Natural killer cell (primary cell): ENCODE measurements around the gene RRP7A. TPM values are rescaled to one million over a fixed set of nuclear protein-coding genes. Genes with fewer than 3 reads are reported as not detected.
"Not testable (repeated sequence)": the region's sequence is repeated elsewhere in the genome, so short reads cannot be mapped to it uniquely, and the experiment has no call there.

ENCODE experiments used
- ATAC-seq, 3 donors: fragments of 150-1000 bp in 2 of 3; fragments of 200-7000 bp in 1 of 3; cut with Tn5 transposase; 1 replicate in 1 of 3; 2 replicates in 2 of 3; pipeline ENCODE4 v1.10.0; 2021; ENCODE audit warnings: mild to moderate bottlenecking in 2 of 3, moderate library complexity in 2 of 3
- DNase-seq, 2 donors: peaks; one replicate each; pipeline versions ENCODE4 v3.0.0 to v3.0.0-alpha.2; 2013 to 2021; ENCODE audit warnings: mixed read lengths in 1 of 2
- H3K27ac ChIP-seq: one replicate; pipeline ENCODE4 v1.5.1; 2013; ENCODE audit warnings: mild to moderate bottlenecking, low read length
- H3K27me3 ChIP-seq: one replicate; pipeline ENCODE4 v1.6.1; 2013; ENCODE audit warnings: low read length; ENCODE audit not compliant: control insufficient read depth, insufficient read depth
- H3K36me3 ChIP-seq: one replicate; pipeline ENCODE4 v1.6.1; 2013; ENCODE audit warnings: low read length; ENCODE audit not compliant: control insufficient read depth, insufficient read depth
- H3K4me1 ChIP-seq: one replicate; pipeline ENCODE4 v1.6.1; 2013; ENCODE audit warnings: low read length; ENCODE audit not compliant: control insufficient read depth, insufficient read depth
- H3K4me3 ChIP-seq: one replicate; pipeline ENCODE4 v1.5.1; 2013; ENCODE audit warnings: low read length
- H3K9me3 ChIP-seq: one replicate; pipeline ENCODE4 v1.6.1; 2013; ENCODE audit warnings: low read length; ENCODE audit not compliant: control insufficient read depth, insufficient read depth
- H3K27ac Mint-ChIP-seq, 2 donors: one replicate each; pipeline ENCODE4 v1.8.0; 2022; ENCODE audit warnings: mild to moderate bottlenecking in 2 of 2, mixed read lengths in 2 of 2, moderate library complexity in 1 of 2
- H3K27me3 Mint-ChIP-seq, 2 donors: one replicate each; pipeline ENCODE4 v1.8.0; 2022; ENCODE audit warnings: low read depth in 2 of 2, mixed read lengths in 2 of 2
- H3K36me3 Mint-ChIP-seq: one replicate; pipeline ENCODE4 v1.8.0; 2022; ENCODE audit warnings: mixed read lengths
- H3K4me1 Mint-ChIP-seq, 2 donors: one replicate each; pipeline ENCODE4 v1.8.0; 2022; ENCODE audit warnings: mixed read lengths in 2 of 2
- H3K4me3 Mint-ChIP-seq: one replicate; pipeline ENCODE4 v1.8.0; 2022; ENCODE audit warnings: mild to moderate bottlenecking, moderate library complexity, mixed read lengths
- H3K9me3 Mint-ChIP-seq, 2 donors: one replicate each; pipeline ENCODE4 v1.8.0; 2022; ENCODE audit warnings: mixed read lengths in 2 of 2
- CTCF ChIP-seq: fragments of 200-600 bp; IDR thresholded peaks from one replicate; pipeline ENCODE4 v1.8.0; 2022; ENCODE audit warnings: antibody characterized with exemption
- WGBS: methylation state at CpG from one replicate; pipeline ENCODE4 v1.1.7; 2013; ENCODE audit warnings: missing lambda C conversion rate; ENCODE audit not compliant: insufficient coverage; 5-methylcytosine and 5-hydroxymethylcytosine counted together
- intact Hi-C: fragments of 100-400 bp; cut with micrococcal nuclease; formaldehyde crosslinking; loops from one replicate; pipeline ENCODE4 v1.14.2; 2022
- total RNA-seq, 4 donors: library from RNA; stranded (reverse); fragments of 120-200 nt in 1 of 4; gene quantifications; one replicate each; pipeline versions ENCODE4 v1.2.3 to v1.2.4, GENCODE V29; 2013 to 2022

RRP7A gene
- total RNA-seq, 3 donors from 2014 or later (not counting 1 experiment from before 2014, with no cell fraction given): 31.3 to 43.0 (median 37.7) TPM

- H3K4me1 Mint-ChIP-seq: peaks cover 13 to 14% of the 10 kb centered on the region in 2 donors
- Histone ChIP-seq H3K4me1 (peaks cover 19% of the 10 kb centered on the region), H3K9me3 (no peaks in the 10 kb centered on the region), H3K27ac (no peak overlapping the region), H3K4me3 (no peak overlapping the region), H3K27me3 (no peaks in the 10 kb centered on the region), H3K36me3 (peaks cover 9% of the 10 kb centered on the region)
- ATAC-seq: no peak
- TF ChIP-seq CTCF: no peak
- intact Hi-C loops: no loop called here
- H3K4me3 Mint-ChIP-seq: peak overlapping the region; percentile 68
- H3K36me3 Mint-ChIP-seq: no peaks in the 10 kb centered on the region
- H3K27me3 Mint-ChIP-seq: no peaks in the 10 kb centered on the region
- DNase-seq: no peak
- WGBS: 97% methylated on average over 9 of the region's 9 CpGs
- peak overlapping the region in 1 of 2 donors; percentile 41 for H3K27ac Mint-ChIP-seq
- H3K9me3 Mint-ChIP-seq: no peaks in the 10 kb centered on the region
These were observed 1.6 kb upstream of the RRP7A start for GRCh38 chr22:42521228-42521546.

- DNase-seq: peak in 1 of 2 donors; percentile 44
- intact Hi-C loops: not testable (repeated sequence)
These were observed 715 bp downstream of the RRP7A start for GRCh38 chr22:42518638-42519524.

DNA sequence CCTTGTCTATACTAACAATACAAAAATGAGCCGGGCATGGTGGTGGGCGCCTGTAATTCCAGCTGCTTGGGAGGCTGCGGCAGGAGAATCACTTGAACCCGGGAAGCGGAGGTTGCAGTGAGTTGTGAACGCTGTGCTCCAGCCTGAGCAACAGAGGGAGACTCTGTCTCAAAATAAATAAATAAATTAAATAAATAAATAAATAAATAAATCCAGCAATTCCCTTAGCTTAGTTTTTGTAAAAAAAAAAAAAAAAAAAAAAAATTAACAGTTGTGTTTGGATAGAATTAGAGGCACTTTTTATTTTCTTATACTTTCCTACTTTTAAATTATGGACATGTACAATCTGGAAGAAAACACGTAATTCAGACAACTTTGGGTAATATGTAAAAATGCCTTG is 2.5 kb downstream of the RRP7A start:
- H3K36me3 Mint-ChIP-seq, H3K9me3 Mint-ChIP-seq, DNase-seq, H3K27me3 ChIP-seq, H3K27me3 Mint-ChIP-seq, H3K27ac ChIP-seq, H3K4me3 ChIP-seq, intact Hi-C loops, ATAC-seq, H3K27ac Mint-ChIP-seq, H3K9me3 ChIP-seq: not testable (repeated sequence)
- 98% methylated on average over 6 of the region's 7 CpGs for WGBS
- H3K36me3 ChIP-seq: peaks cover 26% of the 10 kb centered on the region
- H3K4me1 ChIP-seq: peaks cover 19% of the 10 kb centered on the region
- H3K4me3 Mint-ChIP-seq: peak overlapping the region; percentile 4
- peaks cover 13 to 18% of the 10 kb centered on the region in 2 donors for H3K4me1 Mint-ChIP-seq

More at GRCh38 chr22:42518638-42519524, 715 bp downstream of the RRP7A start:
- peaks cover 22% of the 10 kb centered on the region for H3K36me3 ChIP-seq
- WGBS: 11% methylated on average over 12 of the region's 28 CpGs
- peak overlapping the region; percentile 70 for H3K27ac ChIP-seq
- not testable (repeated sequence) for H3K36me3 Mint-ChIP-seq, H3K9me3 ChIP-seq, H3K27me3 Mint-ChIP-seq, H3K27me3 ChIP-seq, H3K9me3 Mint-ChIP-seq
- H3K27ac Mint-ChIP-seq: peak overlapping the region; percentile 58 to 93
- ATAC-seq: peak in 1 of 3 donors; percentile 4
- H3K4me3 ChIP-seq: peak overlapping the region; percentile 69
- H3K4me1 ChIP-seq: peaks cover 19% of the 10 kb centered on the region
- H3K4me3 Mint-ChIP-seq: peak overlapping the region; percentile 93
- H3K4me1 Mint-ChIP-seq: peaks cover 13 to 18% of the 10 kb centered on the region in 2 donors

DNA sequence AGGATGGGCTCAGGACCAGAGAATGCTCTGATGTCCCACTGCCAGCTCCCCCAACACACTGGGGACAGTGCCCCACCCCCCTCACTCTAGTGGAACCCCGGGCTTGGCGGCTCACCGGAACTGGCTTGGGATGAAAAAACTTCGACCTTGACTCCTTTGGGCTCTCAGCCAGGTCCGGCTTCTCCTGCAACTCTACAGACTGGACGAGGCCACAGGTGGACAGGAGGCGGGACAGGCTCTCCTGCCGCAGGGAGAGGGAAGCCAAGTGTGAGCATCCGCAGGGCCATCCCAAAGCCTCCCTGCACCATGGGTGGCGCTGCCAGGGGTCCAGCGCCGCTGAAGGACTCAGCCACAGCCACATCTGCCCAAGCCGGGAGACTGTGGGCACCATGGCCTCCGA is 3.7 kb downstream of the RRP7A start:
- DNase-seq (no peak), ATAC-seq (no peak)
- Histone ChIP-seq H3K4me3 (no peak overlapping the region), H3K36me3 (peaks cover 34% of the 10 kb centered on the region), H3K27ac (no peak overlapping the region), H3K4me1 (peaks cover 19% of the 10 kb centered on the region), H3K9me3 (no peaks in the 10 kb centered on the region), H3K27me3 (no peaks in the 10 kb centered on the region)
- intact Hi-C loops: no loop called here
- TF ChIP-seq CTCF: no peak
- Mint-ChIP-seq H3K9me3 (no peaks in the 10 kb centered on the region), H3K4me3 (no peak overlapping the region), H3K4me1 (peaks cover 13 to 18% of the 10 kb centered on the region in 2 donors), H3K36me3 (no peaks in the 10 kb centered on the region), H3K27me3 (no peaks in the 10 kb centered on the region), H3K27ac (no peak overlapping the region)
- WGBS: 97% methylated on average over 14 of the region's 14 CpGs

- peaks cover 13 to 18% of the 10 kb centered on the region in 2 donors for H3K4me1 Mint-ChIP-seq
- H3K9me3 ChIP-seq, intact Hi-C loops, H3K4me3 ChIP-seq, H3K27ac ChIP-seq, DNase-seq, H3K27me3 Mint-ChIP-seq, ATAC-seq, H3K27ac Mint-ChIP-seq, H3K9me3 Mint-ChIP-seq, H3K36me3 Mint-ChIP-seq, H3K4me3 Mint-ChIP-seq, H3K27me3 ChIP-seq: not testable (repeated sequence)
- WGBS: 98% methylated on average over 7 of the region's 8 CpGs
- Histone ChIP-seq H3K36me3 (peaks cover 35% of the 10 kb centered on the region), H3K4me1 (peaks cover 18% of the 10 kb centered on the region)
These were observed 4.3 kb downstream of the RRP7A start for GRCh38 chr22:42515304-42515703.

DNA sequence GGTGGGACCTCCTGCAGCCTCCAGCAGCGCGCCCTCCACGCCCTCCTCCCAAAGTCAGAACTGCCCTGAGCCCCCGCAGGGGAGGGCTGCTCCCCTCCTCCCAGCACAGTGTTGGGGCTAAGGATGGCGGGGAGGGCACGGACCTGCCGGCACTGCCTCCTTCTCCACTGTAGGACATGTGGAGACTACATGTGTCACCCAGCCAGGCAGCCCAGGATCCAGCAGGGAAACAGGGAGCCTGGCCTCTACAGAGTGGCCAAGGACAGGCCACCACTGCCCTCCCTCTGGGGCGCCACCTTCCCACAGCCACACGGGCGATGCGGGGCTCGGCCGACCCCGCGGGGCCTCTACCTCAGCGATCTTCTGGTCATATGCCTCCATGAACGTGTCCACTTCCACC is 5.3 kb downstream of the RRP7A start:
- H3K4me3 Mint-ChIP-seq, ATAC-seq, H3K9me3 ChIP-seq, intact Hi-C loops, H3K4me3 ChIP-seq, H3K27me3 Mint-ChIP-seq, H3K27me3 ChIP-seq, H3K9me3 Mint-ChIP-seq, DNase-seq, H3K27ac Mint-ChIP-seq, H3K36me3 Mint-ChIP-seq, H3K27ac ChIP-seq: not testable (repeated sequence)
- peaks cover 12% of the 10 kb centered on the region for H3K4me1 ChIP-seq
- WGBS: 90% methylated on average over 16 of the region's 17 CpGs
- peaks cover 7 to 11% of the 10 kb centered on the region in 2 donors for H3K4me1 Mint-ChIP-seq
- peaks cover 35% of the 10 kb centered on the region for H3K36me3 ChIP-seq
